HG03558 (cell line): ENCODE results near the gene IRF4.

Experiments used
- ATAC-seq: cut with Tn5 transposase; IDR thresholded peaks from one replicate; pipeline ENCODE4 v1.9.1; 2021; ENCODE audit warnings: moderate number of reproducible peaks; ENCODE audit not compliant: unreplicated experiment; ENCODE audit errors: extremely low read depth

IRF4 gene

DNA sequence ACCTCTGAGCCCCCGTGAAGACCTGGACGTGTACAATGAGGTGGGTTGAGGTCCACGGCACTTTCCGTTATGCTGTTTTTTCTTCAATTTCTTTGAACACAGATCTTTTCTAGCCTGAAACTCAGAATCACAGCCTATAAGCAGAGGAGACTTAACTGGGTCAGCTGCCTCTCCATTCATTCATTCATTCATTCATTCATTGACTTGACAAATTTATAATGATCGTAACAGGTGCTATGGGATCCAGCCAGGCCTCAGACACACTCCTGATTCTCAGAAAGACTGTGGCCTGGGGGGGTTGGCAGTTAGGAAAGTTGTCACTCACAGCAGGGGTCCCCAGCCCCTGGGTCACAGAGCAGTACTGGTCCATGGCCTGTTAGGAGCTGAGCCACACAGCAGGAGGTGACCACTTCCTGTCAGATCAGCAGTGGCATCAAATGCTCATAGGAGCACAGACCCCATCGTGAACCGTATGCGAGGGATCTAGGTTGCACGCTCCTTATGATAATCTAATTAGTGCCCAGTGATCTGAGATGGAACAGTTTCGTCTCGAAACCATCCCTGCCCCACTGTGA, 38.6 kb upstream of the IRF4 start:
- no peak for ATAC-seq

- no peak for ATAC-seq
These were observed 37.6 kb upstream of the IRF4 start for GRCh38 chr6:353642-354614.

DNA sequence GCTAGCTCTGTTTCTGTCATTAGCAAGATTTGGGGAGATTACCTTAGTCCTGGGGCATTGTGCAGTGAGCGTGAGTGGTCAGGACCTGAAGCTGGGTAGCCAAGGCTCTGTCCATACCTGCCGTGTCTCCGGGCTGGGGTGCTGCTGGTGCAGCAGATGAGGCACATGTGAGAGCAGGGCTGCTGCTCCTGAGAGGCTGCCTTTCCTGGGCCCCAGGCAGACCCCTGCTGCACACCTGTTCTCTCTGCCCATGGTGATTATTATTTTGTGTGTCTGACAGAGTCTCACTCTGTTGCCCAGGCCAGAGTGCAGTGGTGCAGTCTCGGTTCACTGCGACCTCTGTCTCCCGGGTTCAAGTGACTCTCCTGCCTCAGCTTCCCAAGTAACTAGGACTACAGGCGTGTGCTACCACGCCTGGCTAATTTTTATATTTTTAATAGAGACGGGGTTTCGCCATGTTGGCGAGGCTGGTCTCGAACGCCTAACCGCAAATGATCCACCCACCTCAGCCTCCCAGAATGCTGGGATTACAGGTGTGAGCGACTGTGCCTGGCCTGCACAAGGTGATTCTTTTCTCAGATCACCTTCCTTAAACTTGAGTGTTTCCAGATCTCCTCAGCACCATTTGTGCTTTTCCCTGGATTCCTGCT, 36.8 kb upstream of the IRF4 start:
- no peak for ATAC-seq

DNA sequence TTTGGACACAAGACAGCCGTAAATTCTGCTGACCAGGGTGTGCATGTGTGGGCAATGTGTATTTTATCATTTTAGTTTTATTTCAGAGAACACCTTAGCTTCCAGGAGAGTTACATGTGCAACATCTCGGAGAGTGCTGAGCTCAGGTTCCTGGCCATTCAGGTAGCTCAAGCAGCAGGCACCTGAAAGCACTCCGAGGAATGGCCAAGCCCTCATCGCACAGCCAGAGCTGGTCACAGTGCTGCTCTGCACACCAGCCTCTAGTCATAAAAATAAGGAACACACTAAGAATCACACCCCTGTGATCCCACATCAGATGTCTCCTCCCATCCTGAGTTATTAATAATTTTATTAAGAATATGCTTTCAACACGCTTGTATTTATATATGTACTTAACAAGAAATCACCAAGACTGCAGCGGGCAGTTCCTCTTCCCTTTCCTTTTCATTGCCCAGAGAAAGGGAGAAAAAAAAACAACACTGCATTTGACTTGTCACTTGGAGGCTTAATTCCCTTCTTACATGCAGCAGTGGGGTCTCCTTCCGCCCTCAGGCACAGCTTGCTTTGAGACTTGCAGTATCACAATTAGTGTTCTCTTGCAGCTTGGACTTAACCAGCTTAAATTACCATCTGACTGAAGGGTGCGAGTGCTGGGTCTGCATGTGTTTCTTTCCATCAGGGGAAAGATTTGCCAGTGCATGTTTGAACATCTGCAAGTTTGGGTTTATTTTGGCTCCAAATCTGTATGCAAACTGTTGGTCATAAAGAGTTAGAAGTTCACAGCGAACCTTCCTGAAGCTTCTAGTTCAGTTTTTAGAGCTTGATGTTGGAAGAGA, 36.0 kb upstream of the IRF4 start:
- no peak for ATAC-seq

DNA sequence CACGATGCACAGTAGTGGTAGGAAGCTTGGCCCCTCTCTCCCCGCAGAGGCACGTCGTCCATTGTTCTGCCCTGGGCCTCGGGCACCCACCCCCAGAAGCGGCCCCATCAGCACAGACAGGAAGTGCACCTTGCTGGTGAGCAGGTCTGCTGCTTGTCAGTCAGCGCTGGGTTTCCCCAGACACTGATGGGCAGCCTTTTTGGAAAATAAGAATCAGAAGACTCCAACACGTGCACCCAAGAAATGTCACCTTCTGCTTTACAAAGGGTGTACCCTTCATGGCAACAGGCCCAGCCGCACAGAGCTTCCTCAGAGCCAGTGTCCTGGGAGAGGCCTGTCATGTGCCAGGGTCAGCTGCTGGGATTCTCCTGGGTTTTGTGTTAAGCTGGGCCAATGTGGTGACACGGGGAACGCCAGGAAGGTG, 34.7 kb upstream of the IRF4 start:
- no peak for ATAC-seq

GRCh38 chr6:357261-357790, 34.2 kb upstream of the IRF4 start:
- no peak for ATAC-seq

GRCh38 chr6:357791-358341, 33.7 kb upstream of the IRF4 start:
- ATAC-seq = no peak

GRCh38 chr6:358432-358831, 33.1 kb upstream of the IRF4 start:
- ATAC-seq = no peak

GRCh38 chr6:358847-359246, 32.7 kb upstream of the IRF4 start:
- no peak for ATAC-seq

- no peak for ATAC-seq
These were observed 32.1 kb upstream of the IRF4 start for GRCh38 chr6:359261-360035.

DNA sequence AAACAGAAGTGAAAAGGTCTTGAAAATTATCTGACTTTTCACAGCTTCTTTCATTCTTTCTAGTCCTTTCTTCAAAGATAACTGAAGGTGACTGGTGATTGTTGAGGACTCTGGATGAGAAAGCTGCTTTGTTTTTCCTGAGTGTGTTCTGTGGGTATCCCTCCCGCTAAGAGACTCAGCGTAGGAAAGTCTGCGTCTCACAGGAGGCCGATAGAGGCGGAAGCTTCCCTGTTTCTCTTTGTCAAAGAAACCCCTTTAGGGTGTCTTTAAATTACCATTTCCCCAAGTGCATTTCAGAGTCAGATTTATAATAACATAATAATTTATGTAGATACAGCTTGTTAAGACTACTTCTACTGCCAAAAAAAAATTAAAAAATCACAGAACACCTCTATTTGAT, 31.2 kb upstream of the IRF4 start:
- ATAC-seq = no peak

GRCh38 chr6:360764-361373, 30.7 kb upstream of the IRF4 start:
- no peak for ATAC-seq

GRCh38 chr6:361411-362132, 30.0 kb upstream of the IRF4 start:
- no peak for ATAC-seq

DNA sequence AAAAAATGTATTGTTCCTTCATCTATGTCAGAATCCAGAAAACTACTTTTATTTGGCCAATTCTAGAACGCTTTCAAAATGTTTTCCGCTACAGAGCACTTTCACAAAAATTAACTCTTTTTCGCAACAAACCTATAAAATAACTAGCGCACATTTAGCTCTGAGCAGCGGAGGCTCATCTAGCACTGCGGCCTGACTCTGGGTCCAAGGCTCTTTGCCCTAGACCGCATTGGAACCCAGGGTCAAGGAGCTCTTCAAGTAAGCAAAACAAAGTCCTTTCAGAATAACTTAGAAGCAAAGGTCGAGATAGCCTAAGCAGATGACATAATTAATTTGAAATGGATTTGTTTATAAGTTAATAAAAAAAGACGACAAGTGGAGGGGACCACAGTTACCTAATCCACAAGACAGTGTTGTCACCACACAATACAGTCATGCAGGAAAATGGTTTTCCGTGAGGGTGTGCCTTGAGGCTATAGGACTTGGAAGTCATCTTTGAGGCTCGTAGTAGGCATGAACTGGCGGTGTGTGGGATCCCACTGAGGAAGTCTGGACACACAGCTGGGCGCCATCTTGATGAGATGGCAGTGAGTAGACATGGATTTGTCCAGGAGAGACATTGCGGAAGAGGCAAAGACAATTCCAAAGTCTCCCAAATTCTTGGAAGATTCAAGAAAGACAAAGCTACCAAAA, 29.2 kb upstream of the IRF4 start:
- no peak for ATAC-seq

DNA sequence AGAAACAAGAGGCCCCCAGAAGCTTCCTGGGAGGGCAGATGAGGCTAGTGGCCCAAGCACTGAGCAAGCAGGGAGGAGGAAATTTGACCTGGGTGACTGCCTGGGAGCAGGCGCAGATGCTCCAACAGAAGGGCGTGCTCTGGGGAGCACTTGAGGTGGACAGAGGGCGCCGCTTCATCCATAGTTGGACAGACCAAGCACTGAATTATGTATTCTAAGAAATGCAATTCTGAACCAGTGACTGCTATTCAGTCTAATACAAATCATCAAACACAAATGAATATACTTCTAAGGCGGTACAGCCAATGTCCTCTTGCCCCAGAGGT, 28.7 kb upstream of the IRF4 start:
- no peak for ATAC-seq

- ATAC-seq = no peak
These were observed 28.3 kb upstream of the IRF4 start for GRCh38 chr6:363291-363690.

GRCh38 chr6:363909-364308, 27.6 kb upstream of the IRF4 start:
- ATAC-seq = no peak
